ENCODE data around the gene CLCN4. TPM values are rescaled to one million over a fixed set of nuclear protein-coding genes. Genes with fewer than 3 reads are reported as not detected.

CLCN4 gene
- total and polyA plus RNA-seq, 2 of the 8 experiments (the other 6 are each of a cell fraction or from before 2014, with no cell fraction given): 3.3 to 11.2 TPM

GRCh38 chrX:10278716-10279115, 121.9 kb downstream of the CLCN4 start:
- H4K5ac ChIP-seq (ENCODE audit: insufficient read length, low read depth, low read length): no peak overlapping the region
- TF ChIP-seq YY1 (IDR thresholded peaks at IDR 0.05; ENCODE audit: low read depth, low read length) (no peak), ATF2 (IDR thresholded peaks at IDR 0.05; ENCODE audit: low read length) (no peak), KDM1A (IDR thresholded peaks at IDR 0.05; ENCODE audit: borderline replicate concordance, low read length) (no peak), TAF1 (IDR thresholded peaks at IDR 0.05; ENCODE audit: low read depth, low read length) (no peak), GABPA (IDR thresholded peaks at IDR 0.05; ENCODE audit: borderline replicate concordance, insufficient read depth, low read length) (no peak), JUND (IDR thresholded peaks at IDR 0.05; ENCODE audit: low read length) (no peak), CEBPB (IDR thresholded peaks at IDR 0.05; ENCODE audit: low read depth, low read length) (no peak), NANOG (IDR thresholded peaks at IDR 0.05; ENCODE audit: insufficient read depth, low read depth, low read length, poor library complexity, severe bottlenecking) (no peak), RXRA (IDR thresholded peaks at IDR 0.05; ENCODE audit: insufficient read depth, low read depth, low read length) (no peak), TEAD4 (IDR thresholded peaks at IDR 0.05; ENCODE audit: low read depth, low read length) (no peak), SP4 (IDR thresholded peaks at IDR 0.05; ENCODE audit: low read length) (no peak)
- TF ChIP-seq, protein P1, sequence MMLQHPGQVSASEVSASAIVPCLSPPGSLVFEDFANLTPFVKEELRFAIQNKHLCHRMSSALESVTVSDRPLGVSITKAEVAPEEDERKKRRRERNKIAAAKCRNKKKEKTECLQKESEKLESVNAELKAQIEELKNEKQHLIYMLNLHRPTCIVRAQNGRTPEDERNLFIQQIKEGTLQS (IDR thresholded peaks at IDR 0.05; ENCODE audit: insufficient read depth, low read depth, low read length): no peak
- no peaks in the 10 kb centered on the region for H3K79me1 ChIP-seq (ENCODE audit: low read depth, low read length)
- H3K4me1 ChIP-seq (replicated peaks in 1 of 4; ENCODE audit: control insufficient read depth in 3 of 4, insufficient read depth in 4 of 4, low read length in 3 of 4): no peaks in the 10 kb centered on the region
- H3K23me2 ChIP-seq (ENCODE audit: low read depth, low read length): no peaks in the 10 kb centered on the region
- H4K91ac ChIP-seq (replicated peaks; ENCODE audit: insufficient read length, low read length): no peak overlapping the region
- H3K79me2 ChIP-seq (ENCODE audit: control insufficient read depth in 1 of 2, insufficient read depth in 2 of 2, low read length in 2 of 2): no peaks in the 10 kb centered on the region
- no peak overlapping the region for H3K27ac ChIP-seq (ENCODE audit: low read depth, low read length)
- no peak overlapping the region for H3K4me3 ChIP-seq (ENCODE audit: extremely low read depth in 1 of 4, insufficient read depth in 2 of 4, low read depth in 3 of 4, low read length in 4 of 4)
- no peaks in the 10 kb centered on the region for H3K9me3 ChIP-seq (ENCODE audit: insufficient read depth in 2 of 2, low read depth in 1 of 2, low read length in 1 of 2)
- H3K56ac ChIP-seq (replicated peaks; ENCODE audit: insufficient read length, low read depth, low read length): no peak overlapping the region
- no peaks in the 10 kb centered on the region for H3K36me3 ChIP-seq (ENCODE audit: control insufficient read depth in 2 of 4, insufficient read depth in 4 of 4, low read length in 3 of 4)
- no peak overlapping the region for H3K4ac ChIP-seq (replicated peaks; ENCODE audit: insufficient read length, low read depth, low read length)
- no peak overlapping the region for H3K18ac ChIP-seq (ENCODE audit: extremely low read depth, low read length)
- no peak overlapping the region for H2BK120ac ChIP-seq (replicated peaks; ENCODE audit: low read depth, low read length)
- no peaks in the 10 kb centered on the region for H4K20me1 ChIP-seq (replicated peaks in 1 of 2; ENCODE audit: control insufficient read depth in 1 of 2, insufficient read depth in 2 of 2, low read length in 2 of 2)
- H2BK20ac ChIP-seq (ENCODE audit: low read length): no peak overlapping the region
- ChIA-PET POLR2A (ENCODE audit: partially characterized antibody) (no interaction called here), CTCF (ENCODE audit: partially characterized antibody) (no interaction called here)
- H2AK5ac ChIP-seq (ENCODE audit: low read depth, low read length): no peak overlapping the region
- H3K23ac ChIP-seq (ENCODE audit: insufficient read length): no peak overlapping the region
- no peak overlapping the region for H4K8ac ChIP-seq (ENCODE audit: extremely low read depth, insufficient read depth, low read length)
- WGBS, 2 experiments (ENCODE audit: extremely low coverage in 1 of 2, insufficient coverage in 1 of 2, insufficient read length in 1 of 2, insufficient replicate concordance in 2 of 2, low coverage in 1 of 2, low lambda C conversion rate in 2 of 2, missing lambda C conversion rate in 1 of 2): 82% methylated on average over 2 of the region's 2 CpGs; no CpG with 5 or more reads in 1 of the 2 experiments
- no peak overlapping the region for H2AFZ ChIP-seq (ENCODE audit: low read length)
- no peak overlapping the region for H3K9ac ChIP-seq (replicated peaks in 1 of 4; ENCODE audit: extremely low read depth in 1 of 4, low read depth in 3 of 4, low read length in 3 of 4)
- FAIRE-seq (no peak), DNase-seq (ENCODE audit: low read depth in 1 of 2, low spot score in 2 of 2) (no peak)
- no peaks in the 10 kb centered on the region for H3K27me3 ChIP-seq (replicated peaks in 1 of 4; ENCODE audit: control insufficient read depth in 3 of 4, extremely low read depth in 1 of 4, insufficient read depth in 3 of 4, low read length in 3 of 4)
- H2BK5ac ChIP-seq (ENCODE audit: low read depth, low read length): no peak overlapping the region
- H2BK15ac ChIP-seq (ENCODE audit: low read length): no peak overlapping the region
- H3K14ac ChIP-seq (ENCODE audit: insufficient read length): no peak overlapping the region
- no peak overlapping the region for H3K4me2 ChIP-seq (ENCODE audit: insufficient read depth in 1 of 2, low read depth in 2 of 2, low read length in 2 of 2)
- H2BK12ac ChIP-seq (ENCODE audit: low read depth, low read length): no peak overlapping the region
